Aorta (tissue), 5 donors: ENCODE data around the gene CCDC61. TPM values are rescaled to one million over a fixed set of nuclear protein-coding genes. Genes with fewer than 3 reads are reported as not detected.

Experiments
- ATAC-seq: fragments of 200-7000 bp; cut with Tn5 transposase; one replicate; pipeline ENCODE4 v1.9.1; 2022; ENCODE audit warnings: moderate library complexity; ENCODE audit not compliant: low FRiP score
- DNase-seq, 2 donors: peaks; one replicate each; pipeline ENCODE4 v3.0.0-alpha.2; 2020
- H3K27ac ChIP-seq, 2 donors: one replicate each; pipeline ENCODE4 v1.5.1; 2013; ENCODE audit warnings: low read length in 2 of 2, mild to moderate bottlenecking in 2 of 2, moderate library complexity in 2 of 2, control low read depth in 1 of 2, inconsistent platforms in 1 of 2, low read depth in 1 of 2
- H3K27me3 ChIP-seq, 2 donors: one replicate each; pipeline ENCODE4 v1.6.1; 2013; ENCODE audit warnings: control low read depth in 1 of 2, low read length in 1 of 2, mild to moderate bottlenecking in 1 of 2, moderate library complexity in 1 of 2; ENCODE audit not compliant: insufficient read depth in 2 of 2, control insufficient read depth in 1 of 2
- H3K36me3 ChIP-seq, 2 donors: one replicate each; pipeline ENCODE4 v1.6.1; 2013; ENCODE audit warnings: control low read depth in 1 of 2, low read length in 1 of 2, mild to moderate bottlenecking in 1 of 2; ENCODE audit not compliant: insufficient read depth in 2 of 2, control insufficient read depth in 1 of 2
- H3K4me1 ChIP-seq, 2 donors: one replicate each; pipeline ENCODE4 v1.6.1; 2013; ENCODE audit warnings: low read length in 2 of 2, control low read depth in 1 of 2, mild to moderate bottlenecking in 1 of 2, moderate library complexity in 1 of 2; ENCODE audit not compliant: insufficient read depth in 2 of 2, control insufficient read depth in 1 of 2
- H3K4me3 ChIP-seq, 2 donors: one replicate each; pipeline ENCODE4 v1.5.1; 2013; ENCODE audit warnings: low read length in 2 of 2, control low read depth in 1 of 2, mild to moderate bottlenecking in 1 of 2
- H3K9me3 ChIP-seq: one replicate; pipeline ENCODE4 v1.6.1; 2013; ENCODE audit warnings: mild to moderate bottlenecking, low read length; ENCODE audit not compliant: control insufficient read depth
- WGBS, 2 donors: extraction: QIAGEN DNeasy Blood & Tissue Kit; methylation state at CpG; one replicate each; pipeline ENCODE4 v1.1.7; 2013; 5-methylcytosine and 5-hydroxymethylcytosine counted together
- intact Hi-C, 2 donors: fragments of 100-400 bp; cut with DNase I; formaldehyde crosslinking; loops; one replicate each; pipeline versions ENCODE4 v1.14.2 to v1.15.0; 2022
- polyA plus RNA-seq, 2 donors: library from polyadenylated mRNA; stranded (reverse); fragments of 200-250 nt; gene quantifications; one replicate each; pipeline ENCODE4 v1.2.3, GENCODE V29; 2013
- total RNA-seq, 2 donors: library from RNA; stranded (reverse); fragmentation: NEBNext Ultra II Directional; extraction: Animal tissue kit (Norgen Biotek cat#: 25700); gene quantifications; one replicate each; pipeline ENCODE4 v1.2.1, GENCODE V29; 2021
- donor health status: healthy with polysubstance abuse.
- donor health status: Bipolar disorder and iron deficiency.
- donor health status: DM: no; HTN: no; CAD: no.
- donor health status: DM: no; HTN: no; CAD: no.
- donor health status: DM: yes; HTN: yes; CAD: no.

CCDC61 gene
- total and polyA plus RNA-seq, 4 donors: 0.50 to 24.0 (median 15.6) TPM

DNA sequence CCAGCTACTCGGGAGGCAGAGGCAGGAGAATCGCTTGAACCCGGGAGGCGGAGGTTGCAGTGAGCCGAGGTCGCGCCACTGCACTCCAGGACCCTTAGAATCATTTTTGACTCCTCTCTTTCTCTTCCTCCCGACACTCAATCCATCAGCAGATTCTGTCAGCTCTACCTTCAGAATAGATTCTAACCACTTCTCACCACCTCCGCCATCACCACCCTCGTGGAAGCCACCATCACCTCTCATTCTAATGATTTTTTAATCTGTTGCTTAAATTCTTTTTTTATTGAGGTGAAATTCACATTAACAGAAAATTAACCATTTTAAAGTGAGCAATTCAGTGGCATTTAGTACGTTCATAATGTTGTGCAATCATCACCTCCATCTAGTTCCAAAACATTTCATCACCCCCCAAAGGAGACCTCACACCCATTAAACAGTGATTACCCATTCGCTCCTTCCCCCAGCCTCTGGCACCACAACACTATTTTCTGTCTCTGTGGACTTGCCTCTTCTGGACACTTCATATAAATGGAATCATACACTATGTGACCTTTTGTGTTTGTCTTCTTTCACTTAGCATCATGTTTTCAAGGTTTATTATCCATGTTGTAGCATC, 5.0 kb upstream of the CCDC61 start:
- Histone ChIP-seq H3K4me3 (no peak overlapping the region), H3K36me3 (no peaks in the 10 kb centered on the region), H3K9me3 (no peaks in the 10 kb centered on the region), H3K27me3 (no peaks in the 10 kb centered on the region), H3K27ac (no peak overlapping the region), H3K4me1 (no peaks in the 10 kb centered on the region)
- ATAC-seq (no peak), DNase-seq (no peak)
- 83 to 85% methylated on average over 12 of the region's 12 CpGs for WGBS, 2 donors
- intact Hi-C loops: no loop called here

GRCh38 chr19:45994456-45994997, 740 bp upstream of the CCDC61 start:
- Histone ChIP-seq H3K27ac (no peak overlapping the region), H3K4me1 (no peaks in the 10 kb centered on the region), H3K9me3 (no peaks in the 10 kb centered on the region), H3K36me3 (no peaks in the 10 kb centered on the region), H3K27me3 (no peaks in the 10 kb centered on the region), H3K4me3 (peak overlapping the region in 1 of 2 donors; percentile 25)
- DNase-seq: no peak
- intact Hi-C loops: no loop called here
- WGBS, 2 donors: 5 to 6% methylated on average over 8 of the region's 8 CpGs
- no peak for ATAC-seq

DNA sequence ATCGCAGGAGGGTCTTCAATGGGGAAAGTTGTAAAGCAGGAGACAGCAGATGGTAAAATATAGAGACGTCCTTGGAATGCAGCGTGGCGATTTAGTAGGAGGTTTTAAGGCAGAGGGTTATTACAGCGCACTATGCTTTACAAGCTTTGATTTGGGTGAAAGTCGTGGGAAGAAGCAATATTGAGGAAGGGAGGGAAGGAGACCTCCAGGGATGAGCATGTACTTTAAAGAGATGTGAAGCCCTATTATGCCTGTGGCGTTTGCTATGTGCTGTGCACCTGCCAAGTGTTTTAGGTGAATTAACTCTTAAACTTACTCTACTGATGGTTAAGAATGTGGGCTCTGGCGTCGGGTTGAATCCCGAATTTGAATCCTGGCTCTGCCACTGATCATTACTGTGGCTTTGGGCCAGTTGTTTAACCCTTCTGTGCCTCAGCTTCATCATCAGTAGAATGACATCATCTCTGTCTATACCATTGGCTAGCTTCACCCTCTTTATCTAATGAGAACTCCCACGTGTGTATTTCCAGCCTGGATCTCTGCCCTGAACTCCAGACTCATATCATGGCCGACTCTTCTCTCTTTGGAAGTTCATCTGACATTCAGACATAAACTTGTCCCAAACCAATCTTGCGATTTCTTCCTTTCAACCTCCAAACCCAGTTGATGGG, 583 bp downstream of the CCDC61 start:
- Histone ChIP-seq H3K36me3 (no peaks in the 10 kb centered on the region), H3K9me3 (no peaks in the 10 kb centered on the region), H3K4me3 (peak overlapping the region; percentile 41 to 66), H3K4me1 (no peaks in the 10 kb centered on the region), H3K27ac (no peak overlapping the region), H3K27me3 (no peaks in the 10 kb centered on the region)
- ATAC-seq (no peak), DNase-seq (no peak)
- 10% methylated on average over 13 of the region's 13 CpGs for WGBS, 2 donors
- intact Hi-C loops: no loop called here

- DNase-seq (no peak), ATAC-seq (no peak)
- Histone ChIP-seq H3K4me1 (no peaks in the 10 kb centered on the region), H3K27me3 (no peaks in the 10 kb centered on the region), H3K27ac (no peak overlapping the region), H3K9me3 (no peaks in the 10 kb centered on the region), H3K4me3 (no peak overlapping the region), H3K36me3 (no peaks in the 10 kb centered on the region)
- intact Hi-C loops: no loop called here
- WGBS, 2 donors: 82 to 85% methylated on average over 8 of the region's 8 CpGs
Measured at GRCh38 chr19:45996933-45997332, 1.7 kb downstream of the CCDC61 start.

DNA sequence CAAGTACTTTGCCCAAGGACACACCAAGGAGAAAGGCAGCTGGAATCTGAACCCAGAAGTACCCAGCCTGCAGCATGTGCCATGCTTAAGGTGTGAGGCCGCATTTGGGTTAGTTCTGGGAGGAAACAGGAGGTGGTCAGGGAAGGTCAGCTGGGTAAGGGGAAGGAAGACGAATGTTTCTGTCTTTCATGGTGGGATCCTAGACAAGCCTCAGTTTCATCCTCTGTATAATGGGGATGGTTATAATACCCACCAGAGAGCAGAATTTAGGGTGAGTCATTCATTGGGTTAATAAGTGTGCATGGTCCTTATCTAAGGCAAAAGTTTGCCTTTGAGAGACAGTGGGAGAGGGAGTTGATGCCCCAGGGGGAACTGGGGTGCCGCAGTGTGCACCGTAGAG, 3.6 kb downstream of the CCDC61 start:
- no peaks in the 10 kb centered on the region for H3K36me3 ChIP-seq
- DNase-seq: no peak
- WGBS, 2 donors: 95 to 96% methylated on average over 4 of the region's 4 CpGs
- H3K27ac ChIP-seq: no peak overlapping the region
- no peaks in the 10 kb centered on the region for H3K27me3 ChIP-seq
- no peak for ATAC-seq
- no peak overlapping the region for H3K4me3 ChIP-seq
- intact Hi-C loops: no loop called here
- H3K9me3 ChIP-seq: no peaks in the 10 kb centered on the region
- no peaks in the 10 kb centered on the region for H3K4me1 ChIP-seq

DNA sequence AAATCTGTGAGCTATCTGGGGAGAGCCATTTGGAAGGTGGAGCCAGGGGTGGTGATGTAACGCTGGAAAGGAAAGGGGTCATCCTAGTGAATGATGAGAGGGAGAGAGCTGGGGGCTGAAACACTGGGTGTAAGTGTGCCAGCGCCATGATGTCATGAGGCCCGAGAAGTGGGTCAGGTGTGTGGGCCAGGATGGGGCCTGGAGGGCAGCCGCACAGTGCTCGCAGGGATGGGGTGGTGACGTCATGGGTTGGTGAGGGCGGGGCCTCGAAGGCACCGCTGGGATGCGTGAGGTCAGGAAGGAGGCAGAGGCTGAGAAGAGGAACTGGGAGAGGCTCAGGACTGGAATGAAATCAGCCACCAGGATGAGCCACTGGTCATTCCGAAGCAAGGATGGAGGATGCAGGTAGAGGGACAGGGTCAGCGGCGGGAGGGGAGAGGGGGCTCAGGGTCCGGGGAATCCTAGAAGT, 4.4 kb downstream of the CCDC61 start:
- no peak for ATAC-seq
- Histone ChIP-seq H3K4me3 (no peak overlapping the region), H3K36me3 (no peaks in the 10 kb centered on the region), H3K27me3 (no peaks in the 10 kb centered on the region), H3K9me3 (no peaks in the 10 kb centered on the region), H3K27ac (no peak overlapping the region), H3K4me1 (no peaks in the 10 kb centered on the region)
- DNase-seq: peak in 1 of 2 donors; percentile 83
- intact Hi-C loops: no loop called here
- WGBS, 2 donors: 15 to 18% methylated on average over 14 of the region's 14 CpGs

DNA sequence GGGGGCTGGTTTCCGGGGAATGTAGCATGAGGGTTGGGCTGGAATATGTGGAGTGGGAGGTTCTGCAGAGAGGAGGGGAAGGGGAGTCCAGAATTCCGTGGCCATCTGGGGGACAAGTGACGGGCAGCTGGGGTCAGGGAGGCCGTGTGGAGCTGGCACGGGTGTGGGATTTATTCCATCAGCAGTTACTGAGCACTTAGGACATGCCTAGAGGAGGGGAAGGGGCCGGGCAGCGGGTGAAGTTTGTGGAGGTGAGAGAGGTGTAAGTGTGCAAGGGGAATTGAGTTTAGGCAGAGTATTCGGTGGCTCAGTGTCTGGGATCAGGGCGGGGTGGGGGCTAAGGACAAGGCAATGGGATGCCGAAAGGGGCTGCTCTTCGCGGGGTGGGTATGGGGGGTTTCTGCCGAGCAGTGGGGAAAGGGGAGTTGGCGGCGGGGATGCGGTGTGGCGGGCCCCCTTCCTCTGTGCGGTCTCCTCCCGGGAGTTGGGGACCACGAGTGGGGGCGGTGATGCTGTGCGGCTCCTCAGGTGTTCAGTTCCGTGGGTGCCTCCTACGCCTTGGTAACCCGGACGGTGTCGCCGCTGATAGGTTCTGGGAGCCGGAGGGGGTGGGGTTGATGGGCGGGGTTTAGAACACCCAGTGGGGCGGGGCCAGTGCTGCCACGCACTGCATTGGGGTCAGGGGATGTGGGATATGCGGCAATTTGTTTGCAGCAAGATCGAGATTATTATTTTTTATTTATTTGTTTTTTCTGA, 5.4 kb downstream of the CCDC61 start:
- Histone ChIP-seq H3K27me3 (no peaks in the 10 kb centered on the region), H3K9me3 (no peaks in the 10 kb centered on the region), H3K36me3 (no peaks in the 10 kb centered on the region), H3K4me3 (no peak overlapping the region), H3K27ac (no peak overlapping the region), H3K4me1 (no peaks in the 10 kb centered on the region)
- DNase-seq: peak in 1 of 2 donors; percentile 52
- peak; percentile 46 for ATAC-seq
- intact Hi-C loops: no loop called here
- 10 to 18% methylated on average over 25 to 34 of the region's 34 CpGs for WGBS, 2 donors

GRCh38 chr19:46002678-46003275, 7.5 kb downstream of the CCDC61 start:
- no peaks in the 10 kb centered on the region for H3K36me3 ChIP-seq

More at GRCh38 chr19:46002678-46003275, 7.5 kb downstream of the CCDC61 start:
- no peaks in the 10 kb centered on the region for H3K9me3 ChIP-seq
- intact Hi-C loops: no loop called here
- H3K4me1 ChIP-seq: no peaks in the 10 kb centered on the region
- peak in 1 of 2 donors; percentile 21 for DNase-seq
- H3K27ac ChIP-seq: no peak overlapping the region
- no peaks in the 10 kb centered on the region for H3K27me3 ChIP-seq
- no peak overlapping the region for H3K4me3 ChIP-seq
- no peak for ATAC-seq
- WGBS, 2 donors: 96 to 97% methylated on average over 15 of the region's 15 CpGs
